Esophagus muscularis mucosa (tissue), 4 donors: ENCODE results near the gene VTI1A.

Experiments
- CTCF ChIP-seq, 3 experiments: fragments of 200-600 bp in 2 of 3; fragments of 450-650 bp in 1 of 3; sonication (generic) in 2 of 3; IDR thresholded peaks; one replicate each; pipeline ENCODE4 v1.5.1; 2017 to 2019; ENCODE audit warnings: antibody characterized with exemption in 3 of 3, mild to moderate bottlenecking in 2 of 3, moderate library complexity in 1 of 3
- EP300 ChIP-seq: sonication (generic); formaldehyde crosslinking; IDR thresholded peaks from one replicate; pipeline ENCODE4 v1.6.1; 2017; ENCODE audit warnings: antibody characterized with exemption
- POLR2A ChIP-seq: fragments of 450-650 bp; IDR thresholded peaks from one replicate; pipeline ENCODE4 v1.6.1; 2017; ENCODE audit warnings: antibody characterized with exemption, moderate library complexity, mild to moderate bottlenecking, low read depth
- POLR2AphosphoS5 ChIP-seq, 2 donors: sonication (generic); formaldehyde crosslinking; IDR thresholded peaks; one replicate each; pipeline ENCODE4 v1.6.1; 2017; ENCODE audit warnings: antibody characterized with exemption in 2 of 2

- TF ChIP-seq CTCF (IDR thresholded peaks at IDR 0.05) = peak in 2 of 3 experiments; percentile 48 to 53
- no peak for TF ChIP-seq POLR2AphosphoS5 (IDR thresholded peaks at IDR 0.05)
- TF ChIP-seq EP300 = no peak
- TF ChIP-seq POLR2A = no peak
Observed at GRCh38 chr10:112565434-112566053, 118.5 kb downstream of the VTI1A start.
